Naive thymus-derived CD4-positive, alpha-beta T cell (primary cell): Measurements from ENCODE around the gene CD55. TPM values are rescaled to one million over a fixed set of nuclear protein-coding genes. Genes with fewer than 3 reads are reported as not detected.

ENCODE experiments used
- ATAC-seq: fragments of 150-1000 bp; cut with Tn5 transposase; 2 replicates; pipeline ENCODE4 v1.10.0; 2021; ENCODE audit warnings: mild to moderate bottlenecking, moderate library complexity
- CTCF ChIA-PET: fragments of 350-600 bp; sonication (Branson Sonifier 250); formaldehyde crosslinking; loops from one replicate; lab custom pipeline; 2021; ENCODE audit warnings: antibody characterized with exemption; lab: Charles Lee
- POLR2A ChIA-PET: fragments of 350-600 bp; sonication (Branson Sonifier 250); formaldehyde crosslinking; loops from one replicate; lab custom pipeline; 2021; ENCODE audit warnings: antibody characterized with exemption, inconsistent platforms; lab: Charles Lee
- DNase-seq, 9 donors: peaks; one replicate each; pipeline versions ENCODE4 v3.0.0 to v3.0.0-alpha.2; 2020 to 2022; ENCODE audit warnings: mixed read lengths in 1 of 9
- H3K27ac ChIP-seq: one replicate; pipeline ENCODE4 v1.7.0; 2013; ENCODE audit warnings: mild to moderate bottlenecking, low read depth, low read length, moderate library complexity
- H3K27me3 ChIP-seq, 2 donors: one replicate each; pipeline ENCODE4 v1.7.0; 2013; ENCODE audit warnings: low read length in 2 of 2, mild to moderate bottlenecking in 2 of 2, moderate library complexity in 2 of 2; ENCODE audit not compliant: control insufficient read depth in 2 of 2, insufficient read depth in 2 of 2
- H3K36me3 ChIP-seq, 3 experiments: 1 replicate in 2 of 3; 2 replicates in 1 of 3; pipeline ENCODE4 v1.7.0; 2013; ENCODE audit warnings: low read length in 3 of 3, mild to moderate bottlenecking in 3 of 3, moderate library complexity in 1 of 3; ENCODE audit not compliant: insufficient read depth in 3 of 3, control insufficient read depth in 2 of 3
- H3K4me1 ChIP-seq, 2 donors: one replicate each; pipeline ENCODE4 v1.7.0; 2013; ENCODE audit warnings: low read length in 2 of 2, mild to moderate bottlenecking in 2 of 2, moderate library complexity in 1 of 2; ENCODE audit not compliant: control insufficient read depth in 2 of 2, insufficient read depth in 2 of 2
- H3K4me3 ChIP-seq: 2 replicates; pipeline ENCODE4 v1.7.0; 2013; ENCODE audit warnings: mild to moderate bottlenecking, low read length
- H3K9me3 ChIP-seq, 3 experiments: 1 replicate in 2 of 3; 2 replicates in 1 of 3; pipeline ENCODE4 v1.7.0; 2013; ENCODE audit warnings: low read length in 3 of 3; ENCODE audit not compliant: control insufficient read depth in 2 of 3
- H3K27ac Mint-ChIP-seq, 9 donors: one replicate each; pipeline ENCODE4 v1.8.0; 2020 to 2022; ENCODE audit warnings: mixed read lengths in 9 of 9, mild to moderate bottlenecking in 8 of 9, moderate library complexity in 5 of 9, inconsistent platforms in 2 of 9
- H3K27me3 Mint-ChIP-seq, 5 donors: one replicate each; pipeline ENCODE4 v1.8.0; 2021 to 2022; ENCODE audit warnings: mixed read lengths in 5 of 5, mild to moderate bottlenecking in 1 of 5
- H3K36me3 Mint-ChIP-seq, 5 donors: one replicate each; pipeline ENCODE4 v1.8.0; 2020 to 2022; ENCODE audit warnings: mixed read lengths in 5 of 5, mild to moderate bottlenecking in 3 of 5, inconsistent platforms in 1 of 5
- H3K4me1 Mint-ChIP-seq, 7 donors: one replicate each; pipeline ENCODE4 v1.8.0; 2020 to 2022; ENCODE audit warnings: mixed read lengths in 7 of 7, mild to moderate bottlenecking in 3 of 7, inconsistent platforms in 1 of 7
- H3K4me3 Mint-ChIP-seq, 10 donors: one replicate each; pipeline ENCODE4 v1.8.0; 2020 to 2022; ENCODE audit warnings: mild to moderate bottlenecking in 10 of 10, mixed read lengths in 10 of 10, moderate library complexity in 6 of 10, inconsistent platforms in 2 of 10
- H3K9me3 Mint-ChIP-seq, 11 donors: one replicate each; pipeline ENCODE4 v1.8.0; 2020 to 2022; ENCODE audit warnings: mixed read lengths in 11 of 11, mild to moderate bottlenecking in 4 of 11, inconsistent platforms in 1 of 11, moderate library complexity in 1 of 11
- intact Hi-C, 2 donors: fragments of 100-400 bp; cut with micrococcal nuclease; formaldehyde crosslinking; loops; one replicate each; pipeline ENCODE4 v1.15.1; 2023
- polyA plus RNA-seq, 2 donors: library from polyadenylated mRNA; unstranded; fragments of 300-500 nt; fragmentation: Illumina TruSeq; gene quantifications; one replicate each; pipeline ENCODE4 v1.2.3, GENCODE V29; 2021
- total RNA-seq, 6 experiments: library from RNA in 5 of 6; stranded (reverse) in 5 of 6; gene quantifications; 1 replicate in 5 of 6; 2 replicates in 1 of 6; pipeline ENCODE4 v1.2.3 and lab custom pipeline; 2021 to 2026

Gene CD55
- total and polyA plus RNA-seq, 7 experiments from 2014 or later = 115 to 264 (median 134) TPM

GRCh38 chr1:207393610-207394009 is 72.1 kb downstream of the CD55 start:
- H3K27me3 Mint-ChIP-seq = peaks cover 0 to 2% (median 0%) of the 10 kb centered on the region in 5 donors
- intact Hi-C loops = no loop called here
- H3K27ac ChIP-seq = no peak overlapping the region
- H3K4me3 ChIP-seq = no peak overlapping the region
- no peaks in the 10 kb centered on the region for H3K4me1 ChIP-seq
- H3K4me3 Mint-ChIP-seq = no peak overlapping the region
- H3K9me3 ChIP-seq = no peaks in the 10 kb centered on the region
- peaks cover 0 to 8% (median 0%) of the 10 kb centered on the region in 7 donors for H3K4me1 Mint-ChIP-seq
- H3K27ac Mint-ChIP-seq = no peak overlapping the region
- no peaks in the 10 kb centered on the region for H3K27me3 ChIP-seq
- DNase-seq (no peak), ATAC-seq (no peak)
- H3K9me3 Mint-ChIP-seq = peaks cover 0 to 4% (median 2%) of the 10 kb centered on the region in 11 donors
- peaks cover 0 to 7% (median 0%) of the 10 kb centered on the region in 5 donors for H3K36me3 Mint-ChIP-seq
- ChIA-PET CTCF (interaction anchor here (0.7 to 2.0 kb wide), 2 partner anchors 11 to 14 kb away, joined by 3 to 9 read pairs; no protein-coding TSS in a partner anchor), POLR2A (no interaction called here)
- no peaks in the 10 kb centered on the region for H3K36me3 ChIP-seq

DNA sequence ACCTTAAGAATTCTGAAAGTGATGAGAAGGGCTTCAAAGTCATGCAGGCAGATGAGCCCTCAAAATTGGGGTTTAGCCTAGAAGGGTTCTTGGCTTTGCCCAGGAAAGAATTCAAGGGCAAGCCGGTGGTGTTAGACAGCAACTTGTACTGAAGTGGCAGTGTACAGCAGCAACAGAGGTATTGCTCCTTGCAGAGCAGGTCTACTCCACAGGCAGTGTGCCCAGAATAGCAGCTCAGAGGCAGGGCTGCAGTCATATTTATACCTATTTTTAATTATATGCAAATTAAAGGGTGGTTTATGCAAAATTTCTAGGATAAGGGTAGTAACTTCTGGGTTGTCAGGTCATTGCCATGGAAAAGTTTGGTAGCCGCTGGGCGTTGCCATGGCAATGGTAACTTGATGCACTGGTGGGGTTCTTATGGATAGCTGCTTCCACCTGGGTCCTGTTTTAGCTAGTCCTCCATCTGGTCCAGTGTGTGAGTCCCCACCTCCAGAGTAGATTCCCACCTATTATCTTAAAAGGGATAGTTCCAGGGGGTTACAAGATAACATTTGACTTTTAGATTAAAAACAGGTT is 74.8 kb downstream of the CD55 start:
- H3K4me1 Mint-ChIP-seq = peaks cover 0 to 8% (median 0%) of the 10 kb centered on the region in 7 donors
- H3K27me3 Mint-ChIP-seq = peaks cover 0 to 2% (median 0%) of the 10 kb centered on the region in 5 donors
- ATAC-seq = no peak
- intact Hi-C loops = loop anchor here in 1 of 2 donors (5.0 kb wide), 1 partner anchor 44 kb away; no protein-coding TSS in a partner anchor
- no peaks in the 10 kb centered on the region for H3K27me3 ChIP-seq
- DNase-seq = no peak
- CTCF ChIA-PET = interaction anchor here (0.7 kb wide), 1 partner anchor 802 kb away, joined by 4 read pairs; no protein-coding TSS in a partner anchor
- H3K9me3 ChIP-seq = no peaks in the 10 kb centered on the region
- no peak overlapping the region for H3K27ac Mint-ChIP-seq
- H3K9me3 Mint-ChIP-seq = peaks cover 0 to 9% (median 0%) of the 10 kb centered on the region in 11 donors
- no peak overlapping the region for H3K27ac ChIP-seq
- H3K4me3 ChIP-seq = no peak overlapping the region
- H3K36me3 ChIP-seq = no peaks in the 10 kb centered on the region
- H3K4me3 Mint-ChIP-seq = no peak overlapping the region
- POLR2A ChIA-PET = interaction anchor here (0.7 kb wide), 1 partner anchor 9 kb away, joined by 3 read pairs; no protein-coding TSS in a partner anchor
- no peaks in the 10 kb centered on the region for H3K4me1 ChIP-seq
- H3K36me3 Mint-ChIP-seq = peaks cover 0 to 11% (median 0%) of the 10 kb centered on the region in 5 donors

DNA sequence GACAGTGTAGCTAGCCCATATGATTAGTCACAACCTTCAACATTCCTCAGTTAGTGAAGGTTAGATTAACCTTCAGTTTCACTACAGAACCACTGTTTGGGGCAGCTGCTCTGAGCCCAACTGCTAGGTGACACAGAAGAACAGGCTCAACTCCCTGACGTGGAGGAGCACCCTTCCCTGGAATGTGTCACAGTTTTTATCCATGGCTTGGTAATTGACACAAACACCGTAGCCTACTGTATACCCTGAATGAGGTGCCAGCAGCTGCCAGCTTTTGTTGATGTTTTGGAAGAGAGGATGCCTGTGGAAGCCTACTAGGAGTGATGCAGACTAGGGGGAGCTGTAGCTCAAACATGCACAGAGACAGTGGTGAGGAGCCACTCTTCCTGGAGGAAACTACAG is 76.0 kb downstream of the CD55 start:
- no peak overlapping the region for H3K4me3 Mint-ChIP-seq
- no peak overlapping the region for H3K4me3 ChIP-seq
- ChIA-PET POLR2A (no interaction called here), CTCF (no interaction called here)
- intact Hi-C loops = loop anchor here in 1 of 2 donors (5.0 kb wide), 1 partner anchor 45 kb away; no protein-coding TSS in a partner anchor
- H3K27me3 ChIP-seq = no peaks in the 10 kb centered on the region
- H3K4me1 Mint-ChIP-seq = peaks cover 0 to 8% (median 0%) of the 10 kb centered on the region in 7 donors
- peak overlapping the region in 1 of 9 donors; percentile 56 for H3K27ac Mint-ChIP-seq
- no peaks in the 10 kb centered on the region for H3K4me1 ChIP-seq
- DNase-seq (no peak), ATAC-seq (no peak)
- no peak overlapping the region for H3K27ac ChIP-seq
- H3K9me3 Mint-ChIP-seq = peaks cover 0 to 6% (median 0%) of the 10 kb centered on the region in 11 donors
- H3K36me3 ChIP-seq = no peaks in the 10 kb centered on the region
- no peaks in the 10 kb centered on the region for H3K9me3 ChIP-seq
- H3K27me3 Mint-ChIP-seq = peaks cover 0 to 2% (median 0%) of the 10 kb centered on the region in 5 donors
- H3K36me3 Mint-ChIP-seq = peaks cover 0 to 5% (median 0%) of the 10 kb centered on the region in 5 donors

DNA sequence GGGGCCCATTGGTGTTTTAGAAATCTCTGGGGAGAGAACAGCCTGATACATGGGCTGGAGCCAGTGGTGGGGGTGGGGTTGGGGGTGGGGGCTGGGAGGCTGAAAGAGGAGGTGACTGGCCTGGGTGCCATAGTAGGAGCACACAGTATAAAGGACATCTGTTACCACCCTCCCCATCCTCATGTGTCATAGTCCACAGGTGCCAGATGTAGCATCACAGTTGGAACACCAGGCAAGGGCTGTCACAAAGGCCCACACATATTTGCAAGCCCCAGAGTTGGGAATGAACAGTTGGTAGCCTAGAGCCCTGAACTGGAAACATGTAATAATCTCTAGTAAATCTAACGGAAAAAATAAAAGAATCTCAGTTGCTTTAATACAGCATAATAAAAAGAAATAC is 77.5 kb downstream of the CD55 start:
- H3K4me3 Mint-ChIP-seq = no peak overlapping the region
- H3K27ac Mint-ChIP-seq = no peak overlapping the region
- Histone ChIP-seq H3K27ac (no peak overlapping the region), H3K27me3 (no peaks in the 10 kb centered on the region), H3K9me3 (no peaks in the 10 kb centered on the region), H3K36me3 (no peaks in the 10 kb centered on the region), H3K4me3 (no peak overlapping the region), H3K4me1 (no peaks in the 10 kb centered on the region)
- intact Hi-C loops = loop anchor here in 1 of 2 donors (5.0 kb wide), 1 partner anchor 47 kb away; no protein-coding TSS in a partner anchor
- H3K4me1 Mint-ChIP-seq = peaks cover 0 to 8% (median 0%) of the 10 kb centered on the region in 7 donors
- ATAC-seq (no peak), DNase-seq (no peak)
- H3K9me3 Mint-ChIP-seq = peaks cover 0 to 5% (median 0%) of the 10 kb centered on the region in 11 donors
- peaks cover 0 to 4% (median 0%) of the 10 kb centered on the region in 5 donors for H3K36me3 Mint-ChIP-seq
- CTCF ChIA-PET = interaction anchor here (0.9 to 1.5 kb wide), 2 partner anchors 54 to 316 kb away, joined by 4 read pairs; no protein-coding TSS in a partner anchor
- H3K27me3 Mint-ChIP-seq = peaks cover 0 to 2% (median 0%) of the 10 kb centered on the region in 5 donors
- POLR2A ChIA-PET = no interaction called here

DNA sequence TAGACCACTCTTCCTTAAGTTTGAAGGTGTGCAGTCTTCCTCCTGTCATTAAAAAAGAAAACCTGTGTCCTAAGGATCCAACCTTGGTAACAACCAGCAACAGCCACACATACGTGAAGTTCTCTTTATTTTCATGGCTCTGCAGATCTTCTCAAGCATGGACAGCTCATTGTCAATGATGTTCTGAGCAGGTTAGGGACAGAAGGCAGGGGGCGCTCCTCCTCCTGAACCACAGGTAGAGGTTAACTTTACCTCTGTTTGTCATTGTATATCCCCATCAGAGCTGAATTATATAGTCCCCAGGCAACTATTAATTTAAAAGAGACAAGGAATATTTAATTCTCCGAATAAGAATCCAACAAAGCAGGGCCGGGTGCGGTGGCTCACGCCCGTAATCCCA is 80.1 kb downstream of the CD55 start:
- ATAC-seq (no peak), DNase-seq (no peak)
- POLR2A ChIA-PET = interaction anchor here (0.6 to 1.6 kb wide), 3 partner anchors 64 to 718 kb away, joined by 3 to 4 read pairs (median 3); no protein-coding TSS in a partner anchor
- intact Hi-C loops = loop anchor here in 1 of 2 donors (10.0 kb wide), 1 partner anchor 137 kb away; no protein-coding TSS in a partner anchor
- H3K27me3 ChIP-seq = no peaks in the 10 kb centered on the region
- H3K9me3 ChIP-seq = no peaks in the 10 kb centered on the region
- no peak overlapping the region for H3K4me3 Mint-ChIP-seq
- H3K9me3 Mint-ChIP-seq = peaks cover 0 to 5% (median 0%) of the 10 kb centered on the region in 11 donors
- no peaks in the 10 kb centered on the region for H3K36me3 ChIP-seq
- no peak overlapping the region for H3K4me3 ChIP-seq
- H3K27me3 Mint-ChIP-seq = no peaks in the 10 kb centered on the region
- H3K4me1 Mint-ChIP-seq = peaks cover 0 to 11% (median 0%) of the 10 kb centered on the region in 7 donors
- H3K36me3 Mint-ChIP-seq = peaks cover 0 to 4% (median 0%) of the 10 kb centered on the region in 5 donors
- no peak overlapping the region for H3K27ac Mint-ChIP-seq
- H3K27ac ChIP-seq = no peak overlapping the region
- no peaks in the 10 kb centered on the region for H3K4me1 ChIP-seq
- CTCF ChIA-PET = interaction anchor here (2.0 kb wide), 1 partner anchor 318 kb away, joined by 12 read pairs; no protein-coding TSS in a partner anchor

DNA sequence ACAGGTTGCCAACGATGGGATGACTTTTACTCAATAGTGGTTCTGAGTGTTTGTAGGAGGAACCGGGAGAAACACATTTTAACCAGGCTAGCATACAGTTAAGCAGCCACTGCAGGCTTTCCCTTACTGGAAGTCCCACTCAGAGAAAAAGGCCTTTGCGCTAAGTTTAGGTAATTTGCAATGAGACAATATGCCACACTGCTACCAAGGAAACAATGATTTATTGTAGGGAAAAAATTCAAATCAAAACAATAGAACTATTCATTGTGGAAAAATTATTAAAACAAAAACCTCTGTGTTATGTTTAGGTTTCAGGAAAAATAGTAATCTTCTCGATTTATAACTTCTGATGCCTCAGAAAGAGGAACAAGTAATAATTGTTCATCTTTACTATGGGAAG is 81.3 kb downstream of the CD55 start:
- Histone ChIP-seq H3K36me3 (no peaks in the 10 kb centered on the region), H3K4me3 (no peak overlapping the region), H3K4me1 (no peaks in the 10 kb centered on the region), H3K27me3 (no peaks in the 10 kb centered on the region), H3K27ac (no peak overlapping the region), H3K9me3 (no peaks in the 10 kb centered on the region)
- intact Hi-C loops = loop anchor here in 1 of 2 donors (10.0 kb wide), 1 partner anchor 138 kb away; no protein-coding TSS in a partner anchor
- ATAC-seq = no peak
- POLR2A ChIA-PET = no interaction called here
- H3K27ac Mint-ChIP-seq = peak overlapping the region in 1 of 9 donors; percentile 34
- no peak overlapping the region for H3K4me3 Mint-ChIP-seq
- DNase-seq = no peak
- H3K4me1 Mint-ChIP-seq = peaks cover 0 to 10% (median 0%) of the 10 kb centered on the region in 7 donors
- H3K9me3 Mint-ChIP-seq = peaks cover 0 to 5% (median 0%) of the 10 kb centered on the region in 11 donors
- peaks cover 0 to 4% (median 0%) of the 10 kb centered on the region in 5 donors for H3K36me3 Mint-ChIP-seq
- CTCF ChIA-PET = interaction anchor here (0.6 to 2.0 kb wide), 4 partner anchors 26 to 319 kb away, joined by 4 to 12 read pairs (median 4); no protein-coding TSS in a partner anchor
- peaks cover 0 to 3% (median 0%) of the 10 kb centered on the region in 5 donors for H3K27me3 Mint-ChIP-seq
